GM23338 (cell line): ENCODE results near the gene SV2A.

ENCODE experiments used
- EZH2 ChIP-seq: fragments of 200-600 bp; sonication (generic); IDR thresholded peaks from one replicate; pipeline ENCODE4 v1.8.0; 2017; ENCODE audit warnings: antibody characterized with exemption, mild to moderate bottlenecking, low read depth; ENCODE audit not compliant: unreplicated experiment
- POLR2AphosphoS5 ChIP-seq: IDR thresholded peaks from 2 replicates; pipeline ENCODE4 v1.6.1; 2016; ENCODE audit warnings: antibody characterized with exemption, low read depth
- TF ChIP-seq, protein P1 (sequence below), 2 experiments: fragments of 200-600 bp in 1 of 2; sonication (generic) in 1 of 2; conservative IDR thresholded peaks; 2 replicates each; pipeline versions ENCODE4 v1.5.1 to v1.6.1; 2016 to 2017; ENCODE audit warnings: antibody characterized with exemption in 2 of 2, low read depth in 2 of 2, mild to moderate bottlenecking in 2 of 2, moderate library complexity in 1 of 2
- TF ChIP-seq, protein P2 (sequence below): IDR thresholded peaks from one replicate; pipeline ENCODE4 v1.6.1; 2018; ENCODE audit warnings: antibody characterized with exemption; ENCODE audit not compliant: unreplicated experiment
- TF ChIP-seq, protein P3 (sequence below): IDR thresholded peaks from 2 replicates; pipeline ENCODE4 v1.6.1; 2016; ENCODE audit warnings: antibody characterized with exemption

DNA sequence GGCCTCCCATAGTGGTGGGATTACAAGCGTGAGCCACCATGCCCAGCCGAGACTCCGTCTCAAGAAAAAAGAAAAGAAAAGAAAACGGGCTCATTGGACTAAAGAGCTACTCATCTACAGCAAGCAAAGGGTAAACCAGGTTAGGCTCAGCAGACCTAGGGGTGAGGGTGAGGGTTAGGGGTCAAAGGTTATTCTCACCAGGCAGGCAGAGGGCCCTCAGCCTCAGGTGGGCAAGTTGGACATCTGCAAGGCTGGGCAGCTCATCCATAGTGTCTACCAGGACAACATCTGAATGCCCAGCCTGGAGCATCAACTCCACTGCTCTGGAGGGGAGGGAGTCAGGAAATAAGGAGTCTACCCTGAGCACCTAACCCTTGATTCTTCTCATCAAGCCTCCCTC lies 15.6 kb upstream of the SV2A start:
- TF ChIP-seq, protein P1, sequence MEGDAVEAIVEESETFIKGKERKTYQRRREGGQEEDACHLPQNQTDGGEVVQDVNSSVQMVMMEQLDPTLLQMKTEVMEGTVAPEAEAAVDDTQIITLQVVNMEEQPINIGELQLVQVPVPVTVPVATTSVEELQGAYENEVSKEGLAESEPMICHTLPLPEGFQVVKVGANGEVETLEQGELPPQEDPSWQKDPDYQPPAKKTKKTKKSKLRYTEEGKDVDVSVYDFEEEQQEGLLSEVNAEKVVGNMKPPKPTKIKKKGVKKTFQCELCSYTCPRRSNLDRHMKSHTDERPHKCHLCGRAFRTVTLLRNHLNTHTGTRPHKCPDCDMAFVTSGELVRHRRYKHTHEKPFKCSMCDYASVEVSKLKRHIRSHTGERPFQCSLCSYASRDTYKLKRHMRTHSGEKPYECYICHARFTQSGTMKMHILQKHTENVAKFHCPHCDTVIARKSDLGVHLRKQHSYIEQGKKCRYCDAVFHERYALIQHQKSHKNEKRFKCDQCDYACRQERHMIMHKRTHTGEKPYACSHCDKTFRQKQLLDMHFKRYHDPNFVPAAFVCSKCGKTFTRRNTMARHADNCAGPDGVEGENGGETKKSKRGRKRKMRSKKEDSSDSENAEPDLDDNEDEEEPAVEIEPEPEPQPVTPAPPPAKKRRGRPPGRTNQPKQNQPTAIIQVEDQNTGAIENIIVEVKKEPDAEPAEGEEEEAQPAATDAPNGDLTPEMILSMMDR (conservative IDR thresholded peaks at IDR 0.05; ENCODE audit: low read depth in 2 of 2), result no peak
- TF ChIP-seq POLR2AphosphoS5, result no peak
- TF ChIP-seq, protein P2, sequence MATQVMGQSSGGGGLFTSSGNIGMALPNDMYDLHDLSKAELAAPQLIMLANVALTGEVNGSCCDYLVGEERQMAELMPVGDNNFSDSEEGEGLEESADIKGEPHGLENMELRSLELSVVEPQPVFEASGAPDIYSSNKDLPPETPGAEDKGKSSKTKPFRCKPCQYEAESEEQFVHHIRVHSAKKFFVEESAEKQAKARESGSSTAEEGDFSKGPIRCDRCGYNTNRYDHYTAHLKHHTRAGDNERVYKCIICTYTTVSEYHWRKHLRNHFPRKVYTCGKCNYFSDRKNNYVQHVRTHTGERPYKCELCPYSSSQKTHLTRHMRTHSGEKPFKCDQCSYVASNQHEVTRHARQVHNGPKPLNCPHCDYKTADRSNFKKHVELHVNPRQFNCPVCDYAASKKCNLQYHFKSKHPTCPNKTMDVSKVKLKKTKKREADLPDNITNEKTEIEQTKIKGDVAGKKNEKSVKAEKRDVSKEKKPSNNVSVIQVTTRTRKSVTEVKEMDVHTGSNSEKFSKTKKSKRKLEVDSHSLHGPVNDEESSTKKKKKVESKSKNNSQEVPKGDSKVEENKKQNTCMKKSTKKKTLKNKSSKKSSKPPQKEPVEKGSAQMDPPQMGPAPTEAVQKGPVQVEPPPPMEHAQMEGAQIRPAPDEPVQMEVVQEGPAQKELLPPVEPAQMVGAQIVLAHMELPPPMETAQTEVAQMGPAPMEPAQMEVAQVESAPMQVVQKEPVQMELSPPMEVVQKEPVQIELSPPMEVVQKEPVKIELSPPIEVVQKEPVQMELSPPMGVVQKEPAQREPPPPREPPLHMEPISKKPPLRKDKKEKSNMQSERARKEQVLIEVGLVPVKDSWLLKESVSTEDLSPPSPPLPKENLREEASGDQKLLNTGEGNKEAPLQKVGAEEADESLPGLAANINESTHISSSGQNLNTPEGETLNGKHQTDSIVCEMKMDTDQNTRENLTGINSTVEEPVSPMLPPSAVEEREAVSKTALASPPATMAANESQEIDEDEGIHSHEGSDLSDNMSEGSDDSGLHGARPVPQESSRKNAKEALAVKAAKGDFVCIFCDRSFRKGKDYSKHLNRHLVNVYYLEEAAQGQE, result no peak
- TF ChIP-seq, protein P3, sequence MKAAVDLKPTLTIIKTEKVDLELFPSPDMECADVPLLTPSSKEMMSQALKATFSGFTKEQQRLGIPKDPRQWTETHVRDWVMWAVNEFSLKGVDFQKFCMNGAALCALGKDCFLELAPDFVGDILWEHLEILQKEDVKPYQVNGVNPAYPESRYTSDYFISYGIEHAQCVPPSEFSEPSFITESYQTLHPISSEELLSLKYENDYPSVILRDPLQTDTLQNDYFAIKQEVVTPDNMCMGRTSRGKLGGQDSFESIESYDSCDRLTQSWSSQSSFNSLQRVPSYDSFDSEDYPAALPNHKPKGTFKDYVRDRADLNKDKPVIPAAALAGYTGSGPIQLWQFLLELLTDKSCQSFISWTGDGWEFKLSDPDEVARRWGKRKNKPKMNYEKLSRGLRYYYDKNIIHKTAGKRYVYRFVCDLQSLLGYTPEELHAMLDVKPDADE, result no peak
- no peak for TF ChIP-seq EZH2
